NCI-H748 (cell line): ENCODE data around the gene SLC6A1.

Experiments
- DNase-seq: peaks from one replicate; lab custom pipeline; 2025; ENCODE audit not compliant: unreplicated experiment; lab: John Stamatoyannopoulos, UW

The SLC6A1 gene

GRCh38 chr3:10992017-10992942 lies at the start of gene SLC6A1:
Gene SLC6A1 (plus strand): TSS chr3:10992748. CDS start chr3:11017212, 24,464 bp downstream.
- peak; percentile 41 for DNase-seq

- DNase-seq = no peak
Measured at GRCh38 chr3:10944866-10945265, 47.7 kb upstream of the SLC6A1 start.

DNA sequence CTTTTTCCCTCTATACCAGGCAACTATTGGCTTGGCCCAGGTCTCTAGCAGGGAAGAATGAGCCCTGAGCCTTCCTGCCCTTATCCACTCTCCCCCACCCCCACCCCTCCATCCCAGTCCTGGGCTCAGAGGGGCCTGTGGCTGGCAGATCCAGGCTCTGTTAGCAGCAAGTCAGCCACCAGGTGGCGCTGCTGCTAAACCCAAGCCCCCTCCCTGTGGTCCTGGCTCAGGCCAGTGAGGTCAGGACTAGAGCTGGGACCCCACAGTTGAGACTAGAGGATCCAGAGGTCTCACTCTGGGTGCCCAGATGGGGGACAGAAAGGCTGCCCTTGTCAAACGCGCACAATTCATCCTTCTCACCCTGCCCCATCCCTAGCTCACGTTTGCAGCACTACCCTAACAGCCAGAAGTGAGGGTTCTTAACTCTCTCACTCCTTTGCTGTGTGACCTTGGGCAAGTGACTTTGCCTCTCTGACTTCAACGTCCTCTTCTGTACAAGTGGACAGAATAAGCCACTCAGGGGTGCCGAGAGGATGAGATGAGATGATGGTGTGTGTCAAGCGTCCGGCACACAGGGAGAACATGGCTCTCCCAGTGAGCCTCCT lies 46.8 kb upstream of the SLC6A1 start:
- peak; percentile 37 for DNase-seq

GRCh38 chr3:10946526-10946925 lies 46.0 kb upstream of the SLC6A1 start:
- no peak for DNase-seq

DNA sequence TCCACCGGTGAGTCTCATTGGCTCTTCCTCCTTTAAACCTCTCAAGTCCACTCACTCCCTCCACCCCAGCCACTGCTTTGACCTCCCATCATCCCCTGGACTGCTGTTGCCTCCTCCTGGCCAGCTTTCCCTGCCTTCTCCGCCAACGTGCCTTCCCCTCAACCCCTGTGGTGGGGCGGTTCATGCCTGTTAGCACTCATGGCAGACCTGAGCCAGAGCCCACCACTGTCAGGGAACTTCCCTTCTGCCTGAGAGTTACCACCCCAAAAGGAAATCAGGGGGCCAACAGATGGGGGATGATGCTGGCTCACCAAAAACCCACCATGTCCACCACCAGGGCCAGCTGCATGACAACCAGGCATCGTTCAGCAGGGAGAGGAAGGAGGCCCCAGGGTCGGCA lies 44.2 kb upstream of the SLC6A1 start:
- DNase-seq = no peak

DNA sequence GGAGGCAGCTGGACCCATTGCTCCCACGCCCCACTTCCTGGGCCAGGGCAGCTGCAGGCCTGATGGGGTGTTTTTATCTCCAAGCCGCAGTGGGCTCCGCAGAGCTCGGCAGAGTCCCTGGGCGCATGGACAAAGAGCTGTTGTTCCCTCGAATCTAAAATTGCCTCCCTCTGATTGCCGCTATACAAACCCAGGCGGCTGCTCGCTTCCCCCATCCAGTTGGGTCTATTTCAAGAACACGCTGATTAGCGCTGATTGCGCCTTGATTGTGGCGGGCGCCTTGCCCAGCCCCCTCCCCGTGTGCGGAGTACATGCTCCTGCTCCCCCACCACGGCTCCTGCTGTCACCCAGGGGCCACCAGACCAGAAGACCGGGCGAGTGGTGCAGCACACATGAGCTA lies 43.4 kb upstream of the SLC6A1 start:
- DNase-seq = no peak

- no peak for DNase-seq
Measured at GRCh38 chr3:10950476-10951294, 41.9 kb upstream of the SLC6A1 start.

DNA sequence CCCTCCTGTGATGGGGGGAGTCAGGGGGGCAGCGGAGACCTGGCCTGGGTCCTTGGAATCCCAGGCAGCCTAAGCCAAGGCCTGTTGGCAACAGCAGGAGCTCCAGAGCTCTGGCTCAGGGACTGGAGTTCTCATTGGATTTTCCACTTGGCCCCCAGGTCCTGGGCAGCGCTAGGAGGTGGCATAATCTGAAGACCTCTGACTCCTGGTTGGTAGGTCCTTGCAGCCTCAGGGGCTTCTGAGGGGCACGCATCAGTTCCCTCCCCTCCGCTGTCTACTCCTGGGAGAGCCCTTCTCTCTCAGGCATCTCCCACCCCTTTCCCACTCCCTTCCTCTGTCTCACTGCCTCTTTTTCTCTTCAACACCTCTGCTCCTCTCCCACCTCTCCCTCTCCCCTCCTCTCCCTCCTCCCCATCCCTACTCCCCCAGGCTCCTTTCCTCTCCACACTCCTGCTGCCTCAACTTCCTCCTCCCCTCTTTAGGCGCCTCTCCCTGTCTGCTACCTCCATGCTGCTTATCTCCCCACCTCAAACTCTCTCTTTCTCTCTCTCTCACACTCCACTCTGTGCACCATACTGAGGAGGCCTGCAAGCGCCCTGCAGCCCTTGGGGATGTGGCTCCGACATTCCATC lies 41.1 kb upstream of the SLC6A1 start:
- no peak for DNase-seq

DNA sequence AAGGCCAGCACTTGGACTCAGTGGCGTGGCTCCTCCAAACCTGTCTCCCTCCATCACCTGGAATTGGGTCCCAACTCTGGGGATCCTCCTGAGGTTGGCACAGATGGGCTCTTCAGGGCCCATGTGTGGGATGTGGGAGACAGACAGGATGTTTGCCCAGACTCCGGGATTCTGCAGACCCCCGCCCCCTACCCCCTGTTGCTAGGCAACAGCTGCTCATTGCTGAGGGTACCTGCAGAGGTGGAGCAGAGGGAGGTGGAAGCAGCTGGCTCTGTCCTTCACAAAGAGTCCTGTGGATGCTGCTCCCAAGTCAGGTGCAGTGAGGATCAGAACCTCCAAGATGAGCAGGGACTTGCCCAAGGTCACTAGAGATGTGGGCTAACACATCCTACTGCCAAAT lies 40.0 kb upstream of the SLC6A1 start:
- peak; percentile 54 for DNase-seq

- no peak for DNase-seq
Measured at GRCh38 chr3:10954740-10955139, 37.8 kb upstream of the SLC6A1 start.

DNA sequence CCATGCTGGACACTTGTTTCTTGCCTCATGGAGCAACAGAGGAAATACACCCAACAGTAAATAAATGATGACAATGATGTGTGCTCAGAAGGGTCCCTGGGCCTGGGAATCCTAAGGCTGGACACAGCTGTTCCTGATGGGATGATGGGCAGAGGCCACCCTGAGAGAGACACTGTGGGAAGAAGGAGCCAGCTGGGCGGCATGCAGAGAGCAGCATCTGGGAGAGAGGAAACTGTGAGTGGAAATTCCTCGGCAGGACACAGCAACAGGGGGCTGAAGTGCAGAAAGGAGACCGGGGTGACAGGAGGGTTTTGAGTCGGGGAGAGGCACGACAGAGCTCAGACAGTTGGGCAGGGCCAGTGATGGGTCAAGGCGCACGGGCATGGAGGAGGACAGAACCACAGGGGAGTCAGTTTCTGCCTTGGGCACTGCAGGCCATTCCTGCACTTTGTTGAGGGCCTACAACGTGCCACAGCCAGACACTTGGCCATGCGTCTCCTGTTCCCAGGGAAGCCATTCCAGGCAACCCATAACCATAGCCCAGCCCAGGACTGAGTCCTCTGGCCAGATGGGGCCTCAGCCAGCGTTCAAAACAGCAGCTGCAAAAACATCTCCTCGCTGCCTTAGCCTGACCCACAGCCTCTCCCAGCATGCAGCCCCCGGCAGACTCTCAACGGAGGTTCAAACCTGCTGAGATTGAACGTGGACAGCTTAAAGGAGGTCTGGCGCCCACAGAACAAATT lies 36.7 kb upstream of the SLC6A1 start:
- DNase-seq = no peak

- no peak for DNase-seq
Measured at GRCh38 chr3:10956531-10956930, 36.0 kb upstream of the SLC6A1 start.

DNA sequence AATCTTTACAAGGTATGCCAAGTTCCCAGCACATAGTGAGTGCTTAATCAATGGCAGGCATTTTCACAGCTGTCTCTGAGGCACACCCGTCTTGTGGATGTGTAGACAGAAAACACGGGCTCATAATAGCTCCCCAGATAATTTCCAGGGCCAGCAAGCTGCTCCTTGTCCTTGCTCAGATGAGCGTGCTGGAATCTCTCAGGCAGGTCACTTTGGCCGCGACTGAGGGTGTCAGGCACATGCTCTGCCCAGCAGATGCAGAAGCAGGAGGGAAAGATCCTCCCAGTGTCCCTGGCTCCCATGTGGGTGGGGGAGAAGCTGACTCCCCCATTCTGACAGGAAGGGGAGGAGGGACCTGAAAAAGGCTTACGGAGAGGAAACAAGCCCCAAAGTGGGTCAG lies 35.6 kb upstream of the SLC6A1 start:
- no peak for DNase-seq

DNA sequence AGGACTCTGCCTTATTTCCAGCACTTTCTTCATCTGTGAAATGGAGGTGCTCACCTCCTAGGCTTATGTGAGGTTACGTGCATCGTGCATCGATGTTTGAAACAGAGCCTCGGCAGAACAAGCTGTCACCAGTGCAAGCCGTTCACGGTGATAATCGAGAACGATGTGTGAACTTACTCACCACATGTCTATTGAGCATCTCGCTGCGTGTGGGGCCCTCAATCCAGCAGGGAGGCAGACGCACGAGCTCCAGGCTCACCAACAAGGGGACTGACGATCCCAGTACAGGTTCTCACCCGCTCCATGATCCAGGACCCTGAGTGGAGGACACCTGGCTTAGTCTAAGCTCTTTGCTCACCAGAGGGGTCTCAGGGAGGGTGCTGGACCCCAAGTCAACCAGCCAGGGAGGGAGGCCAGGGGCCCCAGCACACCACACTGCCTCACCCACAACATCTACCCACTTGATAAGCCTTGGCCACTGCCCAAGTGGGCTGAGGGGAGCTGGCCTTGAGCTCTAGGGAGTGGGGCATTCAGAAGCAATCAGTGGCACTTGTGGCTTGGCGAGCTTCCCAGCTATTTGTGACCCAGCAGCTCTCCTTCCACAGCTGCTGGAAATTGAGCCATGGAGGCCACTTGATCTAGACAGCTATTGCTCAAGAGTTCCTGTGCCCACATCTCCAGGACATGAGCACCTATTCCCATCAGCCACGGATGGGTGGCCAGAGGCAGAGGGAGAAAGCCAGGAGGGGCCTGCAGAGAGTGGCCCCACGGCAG lies 34.4 kb upstream of the SLC6A1 start:
- peak; percentile 15 for DNase-seq

GRCh38 chr3:10960255-10960654 lies 32.3 kb upstream of the SLC6A1 start:
- DNase-seq = no peak

DNA sequence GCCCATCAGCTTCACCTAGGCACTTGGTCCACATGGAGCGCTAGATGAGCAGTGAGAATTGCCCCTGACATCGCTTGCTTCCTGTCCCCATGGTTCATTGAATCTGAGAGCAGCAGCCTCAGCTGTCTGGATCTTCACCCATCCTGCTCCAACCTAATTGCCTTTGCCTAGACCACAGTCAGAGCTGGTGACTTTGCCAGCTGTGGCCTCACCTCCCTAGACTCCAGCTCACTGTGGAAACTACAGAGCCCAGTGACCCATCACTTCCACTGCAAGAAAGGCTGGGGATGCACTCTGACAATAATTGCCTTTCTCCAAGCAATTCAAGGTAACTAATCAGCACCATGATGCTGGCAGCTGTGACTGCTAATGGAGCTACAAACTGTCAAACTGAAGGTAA lies 30.6 kb upstream of the SLC6A1 start:
- no peak for DNase-seq

DNA sequence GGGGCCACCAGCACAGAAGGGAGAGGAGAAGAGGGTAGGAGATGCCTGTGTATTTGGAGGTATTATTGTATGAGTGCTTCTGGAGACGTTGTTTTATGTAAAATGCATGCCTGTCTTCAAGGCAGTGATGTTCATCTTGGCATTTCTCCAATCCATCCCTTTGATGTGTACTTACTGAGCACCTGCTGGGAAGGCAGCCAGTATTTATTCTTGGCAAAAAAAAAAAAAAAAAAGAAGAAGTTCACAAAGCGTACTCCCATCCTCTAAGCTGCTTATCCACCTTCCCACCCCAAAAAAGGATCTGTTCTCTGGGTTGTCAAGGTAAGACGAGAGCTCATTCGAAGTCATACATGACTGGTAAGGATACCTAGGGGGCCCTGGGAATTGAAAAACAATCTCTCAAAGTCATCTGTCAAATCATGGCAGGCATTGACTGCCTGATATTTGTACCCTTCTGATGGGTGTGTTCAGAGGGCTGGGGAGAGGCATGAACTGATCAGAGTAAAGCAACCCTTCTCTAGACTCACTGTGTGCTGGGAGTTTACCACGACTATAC lies 30.0 kb upstream of the SLC6A1 start:
- peak; percentile 21 for DNase-seq

DNA sequence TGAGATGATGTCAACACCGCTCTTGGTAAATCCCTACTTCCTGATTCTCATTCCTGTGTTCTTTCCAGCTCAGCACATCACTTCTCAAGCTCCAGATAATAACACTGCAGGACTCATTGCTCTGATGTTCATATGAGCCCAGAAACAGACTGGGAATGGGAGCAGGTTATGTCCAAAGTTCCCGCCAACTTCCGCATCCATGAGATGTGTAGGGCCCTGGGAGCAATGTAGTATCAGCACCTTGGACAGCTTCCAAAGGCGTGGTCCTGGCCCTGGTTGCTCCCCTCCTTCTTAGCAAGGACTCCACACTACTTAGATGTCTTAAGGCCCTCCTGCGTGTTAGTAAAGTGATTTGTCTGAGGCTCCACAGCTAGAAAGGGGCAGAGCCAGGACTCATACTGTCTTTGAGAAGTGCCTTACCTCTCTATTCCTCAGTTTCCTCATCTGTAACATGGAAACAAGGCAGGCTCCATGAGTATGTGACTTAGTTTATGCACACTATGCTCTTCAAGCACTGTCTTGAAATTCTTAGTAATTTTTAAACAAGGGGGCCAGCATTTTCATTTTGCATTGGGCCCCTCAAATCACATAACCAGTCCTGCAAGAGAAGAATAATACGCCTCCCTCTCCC lies 27.9 kb upstream of the SLC6A1 start:
- no peak for DNase-seq

GRCh38 chr3:10968401-10968800 lies 24.1 kb upstream of the SLC6A1 start:
- DNase-seq = peak; percentile 4
